Stimulated activated CD4-positive, alpha-beta T cell treated with anti-CD3 and anti-CD28 coated beads, Interleukin-12 subunit alpha, Interleukin-12 subunit beta, amount 100 ng/mL, for 48 hours (primary cell): ENCODE measurements around the gene HSD17B12.
A peak's percentile ranks its signal among the peaks of the same experiment; 100 is the strongest.
"Not testable (repeated sequence)": the region's sequence is repeated elsewhere in the genome, so short reads cannot be mapped to it uniquely, and the experiment has no call there.

ENCODE experiments used
- DNase-seq, 3 donors: peaks; one replicate each; pipeline ENCODE4 v3.0.0-alpha.2; 2020; ENCODE audit warnings: low read depth in 2 of 3, low spot score in 1 of 3

The HSD17B12 gene

DNA sequence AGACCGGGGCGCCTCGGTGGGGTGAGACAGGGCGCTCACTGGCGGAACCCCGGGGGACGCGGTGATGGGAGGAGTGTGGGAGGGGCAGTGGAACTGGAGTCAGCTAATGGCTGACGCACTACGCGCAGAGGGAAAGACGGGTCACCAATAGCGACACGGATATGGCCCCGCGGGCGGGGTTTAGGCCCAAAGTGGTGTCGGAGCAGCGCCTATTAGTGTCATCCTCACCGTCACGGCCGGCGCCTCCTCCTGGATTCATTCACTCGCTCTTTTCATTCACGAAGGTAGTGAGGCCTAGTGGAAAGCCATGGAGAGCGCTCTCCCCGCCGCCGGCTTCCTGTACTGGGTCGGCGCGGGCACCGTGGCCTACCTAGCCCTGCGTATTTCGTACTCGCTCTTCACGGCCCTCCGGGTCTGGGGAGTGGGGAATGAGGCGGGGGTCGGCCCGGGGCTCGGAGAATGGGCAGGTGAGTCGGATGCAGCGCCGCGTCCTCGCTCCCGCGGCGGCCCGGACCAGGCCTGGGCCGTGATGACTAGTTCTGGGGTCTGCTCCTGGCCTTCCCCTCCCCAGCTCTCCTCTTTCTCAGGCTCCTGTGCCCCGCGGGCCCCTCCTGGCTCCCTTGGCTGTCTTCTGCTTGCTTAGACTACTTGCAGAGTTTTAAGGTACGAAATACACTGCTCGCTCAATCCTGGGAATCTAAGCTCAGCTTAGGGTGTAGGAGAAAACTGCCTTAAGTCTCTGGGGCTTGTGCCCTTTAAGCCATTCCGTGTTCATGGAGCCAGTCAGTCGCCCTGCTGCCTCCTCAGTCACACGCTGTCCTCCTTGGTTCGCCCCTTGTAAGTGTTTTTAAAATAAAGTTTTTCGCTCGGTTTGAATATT lies at the start of gene HSD17B12:
TSS of gene HSD17B12 (plus strand) at position 218 of the 880 bp plus-strand sequence. CDS start at position 308, 90 bp downstream.
- peak; percentile 97 to 99 (median 98) for DNase-seq

DNA sequence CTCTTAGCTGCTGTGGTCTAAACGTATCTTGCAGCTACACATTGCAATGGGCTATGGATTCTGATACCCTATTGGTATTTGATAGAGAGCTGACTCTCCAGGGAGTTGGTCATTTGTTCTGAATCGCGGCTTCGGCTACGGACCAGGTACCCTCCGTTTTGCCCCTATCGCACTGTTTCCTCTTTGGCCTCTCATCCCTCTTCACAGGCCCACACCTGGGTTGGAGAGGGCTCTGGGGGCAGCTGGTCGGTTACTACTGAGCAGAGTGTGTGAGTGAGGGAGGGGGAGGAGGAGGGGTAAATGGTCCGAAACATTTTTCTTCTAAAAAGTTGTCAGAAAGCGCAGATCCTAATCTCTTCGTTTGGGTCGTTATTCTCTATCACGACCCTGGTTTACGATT lies 48.8 kb upstream of the HSD17B12 start:
- DNase-seq = no peak

DNA sequence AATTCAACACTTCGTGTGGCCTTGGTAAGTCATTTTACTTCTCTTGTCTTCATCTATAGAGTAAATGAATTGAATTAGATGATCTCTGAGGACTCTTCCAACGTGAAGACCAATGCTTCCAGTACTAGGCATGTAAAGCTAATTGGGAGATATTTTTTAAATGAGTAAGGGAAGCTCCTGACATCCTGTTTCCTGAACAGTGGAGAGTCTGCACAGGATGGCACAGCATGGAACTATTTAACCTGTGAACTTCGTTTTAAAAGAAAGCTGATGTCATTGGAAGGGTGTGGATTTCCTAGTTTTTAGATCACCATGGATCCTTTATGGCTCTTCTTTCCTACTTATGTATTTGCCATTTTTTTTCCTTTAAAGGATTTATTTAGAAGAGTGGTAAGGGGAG lies 48.4 kb upstream of the HSD17B12 start:
- no peak for DNase-seq

DNA sequence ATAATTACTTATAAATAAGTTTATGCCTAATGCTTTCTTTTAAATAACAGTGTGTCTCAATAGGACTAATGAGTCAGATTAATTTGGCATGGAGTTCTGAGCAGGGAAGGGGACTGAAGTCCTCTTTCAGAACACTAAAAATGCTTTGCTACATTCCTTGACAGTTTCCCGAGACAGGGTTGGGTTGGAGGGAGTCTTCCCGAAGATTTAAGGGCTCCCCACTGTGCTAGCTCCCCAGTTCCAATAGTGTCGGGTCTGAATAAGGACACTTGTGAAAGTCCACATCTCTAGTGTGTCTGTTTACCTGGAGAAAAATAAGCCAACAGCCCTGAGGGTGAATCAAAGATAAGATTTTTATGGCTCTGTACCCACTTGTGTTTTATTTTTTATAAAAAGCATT lies 41.8 kb upstream of the HSD17B12 start:
- DNase-seq = no peak

DNA sequence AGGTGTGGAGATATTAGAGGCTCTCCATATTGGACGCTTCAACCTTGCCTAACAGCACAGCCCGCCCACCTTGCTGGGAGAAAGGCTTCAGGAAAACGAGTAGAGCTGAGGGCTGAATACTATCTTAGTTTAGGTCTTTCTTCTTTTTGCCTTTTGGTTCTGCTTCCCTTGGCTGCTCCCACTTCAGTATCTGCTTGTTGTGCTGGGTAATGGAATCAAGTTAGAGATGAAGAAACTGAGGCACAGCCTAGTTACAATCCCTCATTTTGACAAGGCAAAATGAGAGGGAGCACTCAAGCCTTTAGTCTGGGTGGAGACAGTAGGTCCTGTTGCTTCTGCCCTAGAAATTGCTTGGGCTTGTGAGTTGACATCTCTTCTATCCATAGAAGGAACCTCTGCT lies 41.3 kb upstream of the HSD17B12 start:
- no peak for DNase-seq

DNA sequence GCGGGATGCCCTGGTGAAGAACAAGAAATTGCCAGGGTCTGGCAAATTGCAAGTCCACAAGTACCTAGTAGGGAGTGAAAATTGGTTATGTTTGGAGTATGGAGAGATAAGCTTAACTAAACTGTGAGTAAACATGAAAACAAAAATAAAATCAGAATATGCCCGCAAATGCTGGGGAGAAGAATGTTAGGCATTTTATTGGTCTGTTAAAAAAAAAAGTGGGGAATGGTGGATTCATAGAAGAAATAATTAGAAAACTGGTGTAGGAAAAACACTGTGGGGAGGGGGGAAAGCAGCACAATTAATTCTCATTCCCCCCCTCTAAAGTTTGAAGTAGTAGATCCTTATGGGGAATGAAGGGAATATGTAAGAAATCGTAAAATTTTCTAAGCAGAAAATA lies 40.6 kb upstream of the HSD17B12 start:
- DNase-seq = no peak

DNA sequence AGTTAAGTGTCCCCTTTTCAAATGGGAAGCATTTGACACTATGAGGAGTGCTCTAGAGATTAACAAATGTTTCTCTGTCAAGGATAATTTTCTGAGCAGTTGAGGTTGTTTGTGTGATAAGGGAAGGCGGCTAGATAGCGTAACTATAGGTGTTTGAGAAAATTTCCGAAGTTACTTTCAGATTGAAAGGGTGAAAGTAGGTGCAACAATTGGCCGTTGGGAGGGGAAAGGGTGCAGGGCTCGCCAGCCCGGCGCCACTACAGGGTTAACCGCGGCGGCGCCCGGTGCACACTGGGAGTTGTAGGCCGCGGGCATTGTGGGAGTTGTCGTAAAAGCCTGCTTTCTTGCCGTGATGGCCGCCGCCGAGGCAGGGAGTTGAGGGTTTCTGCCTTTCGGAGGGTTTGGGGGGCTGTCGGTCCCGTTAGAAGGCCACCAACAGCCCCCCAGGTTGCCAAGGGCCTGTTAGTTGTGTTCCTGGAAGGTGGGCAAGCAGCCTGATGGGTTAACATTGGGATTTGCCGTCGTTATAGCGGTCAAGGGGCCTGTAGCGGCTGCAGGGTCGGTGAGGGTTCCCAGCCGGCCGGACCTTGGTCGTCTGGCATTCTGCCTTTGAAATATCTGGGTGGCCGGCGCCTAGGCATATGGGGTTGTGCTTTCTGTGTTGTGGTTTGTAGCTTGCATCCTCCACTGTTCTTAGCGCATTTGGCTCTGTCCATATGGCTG lies 36.5 kb upstream of the HSD17B12 start:
- DNase-seq = peak; percentile 78 to 83 (median 82)

DNA sequence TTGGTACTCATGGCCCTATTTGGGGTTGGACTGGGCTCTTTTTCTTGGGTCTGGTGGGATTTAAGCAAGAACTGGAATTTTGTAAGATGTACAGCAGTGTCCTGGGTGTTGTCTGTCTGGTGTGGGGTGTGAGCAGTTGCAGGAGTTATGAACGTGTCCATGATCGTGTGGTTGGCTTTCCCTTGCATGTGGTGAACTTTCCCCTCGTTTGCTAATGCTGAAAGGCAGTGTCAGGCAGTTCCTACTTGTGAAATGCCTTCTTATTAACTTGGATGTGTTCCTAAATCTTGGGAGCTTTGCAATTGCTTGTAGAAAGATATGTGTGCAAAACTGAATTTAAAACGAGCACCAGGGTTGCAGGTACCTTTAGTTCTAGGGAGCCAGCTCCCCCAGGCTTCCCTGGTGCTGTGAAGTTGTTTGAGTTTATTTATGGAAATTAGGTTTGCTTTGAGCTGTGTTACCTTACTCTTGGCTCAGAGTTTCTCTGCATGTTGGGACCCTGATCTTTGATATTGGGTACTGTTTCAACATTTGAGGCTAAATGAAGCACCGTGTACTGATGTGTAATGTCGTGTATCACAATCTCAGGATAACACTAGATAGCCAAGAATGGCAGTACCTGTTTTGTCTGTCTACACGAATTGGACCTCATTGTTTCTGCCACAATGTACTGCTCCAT lies 35.8 kb upstream of the HSD17B12 start:
- no peak for DNase-seq

DNA sequence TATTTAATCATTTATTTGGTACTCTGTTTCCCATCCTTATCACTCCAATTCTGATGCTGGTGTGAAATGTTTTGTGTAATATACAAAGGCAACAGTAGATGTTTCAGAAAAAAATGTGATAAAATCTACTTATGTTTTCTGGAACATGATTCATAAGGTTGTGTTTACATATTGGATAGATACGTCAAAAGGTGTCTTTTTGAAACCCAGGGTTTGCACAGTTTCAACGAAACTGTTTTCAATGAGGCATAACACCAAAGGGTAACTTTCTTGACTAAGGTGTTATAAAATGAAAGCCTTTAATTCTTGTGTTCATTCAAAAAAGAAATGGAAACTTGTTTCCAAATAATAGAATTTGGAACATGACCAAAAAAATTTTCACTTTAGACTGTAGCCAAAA lies 33.8 kb upstream of the HSD17B12 start:
- no peak for DNase-seq

DNA sequence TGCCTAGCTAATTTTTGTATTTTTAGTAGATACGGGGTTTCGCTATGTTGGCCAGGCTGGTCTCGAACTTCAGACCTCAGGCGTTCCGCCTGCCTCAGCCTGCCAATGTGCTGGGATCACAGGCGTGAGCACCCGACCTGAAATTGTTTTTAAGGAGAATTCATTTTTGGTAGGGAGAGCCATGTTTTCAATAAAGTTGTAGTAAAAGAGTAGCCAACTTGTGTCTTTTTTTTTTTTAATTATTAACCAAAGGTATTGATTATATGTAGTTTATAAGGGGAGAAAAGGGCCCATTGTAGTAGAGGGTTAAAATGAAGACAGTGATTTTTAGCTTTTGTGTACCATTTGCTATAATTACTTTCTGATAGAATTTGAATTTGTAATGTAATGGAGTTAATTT lies 31.6 kb upstream of the HSD17B12 start:
- no peak for DNase-seq

DNA sequence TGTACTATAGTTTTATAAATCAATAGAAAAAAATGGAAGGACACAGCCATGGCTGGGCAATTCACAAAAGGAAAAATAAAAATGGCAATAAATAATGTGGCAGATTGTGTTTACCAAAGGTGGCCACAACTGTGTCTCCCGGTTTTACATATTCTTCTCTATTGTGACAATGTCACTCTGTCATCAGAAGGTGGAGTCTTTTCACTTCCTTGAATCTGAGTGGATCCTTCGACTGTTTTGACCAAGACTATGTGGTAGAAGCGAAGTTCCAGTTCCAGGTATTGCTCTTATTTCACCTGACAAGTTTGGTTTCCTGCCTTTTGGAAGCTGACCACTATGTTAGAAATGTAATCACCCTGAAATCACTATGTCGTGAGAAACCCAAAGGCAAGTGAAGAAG lies 31.0 kb upstream of the HSD17B12 start:
- no peak for DNase-seq

DNA sequence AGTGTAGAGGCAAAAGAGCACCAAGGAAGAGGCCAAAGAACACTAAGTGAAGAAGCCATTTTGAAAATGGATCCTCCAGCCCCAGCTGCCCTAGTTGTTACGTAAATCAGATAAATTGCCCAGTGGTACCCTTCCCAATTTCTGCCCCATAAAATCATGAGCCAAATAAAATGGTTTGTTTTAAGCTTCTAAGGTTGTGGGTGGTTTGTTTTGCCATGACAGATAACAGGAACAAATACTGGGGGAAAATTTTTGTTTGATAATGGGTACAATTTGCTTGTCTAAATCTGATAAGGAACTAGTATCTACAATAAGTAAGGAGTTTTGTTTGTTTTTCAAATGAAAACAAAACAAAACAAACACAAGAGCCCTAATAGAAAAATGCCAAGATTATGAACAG lies 30.6 kb upstream of the HSD17B12 start:
- DNase-seq = no peak

- DNase-seq = not testable (repeated sequence)
These were observed 17.5 kb upstream of the HSD17B12 start for GRCh38 chr11:43663018-43663417.

GRCh38 chr11:43664295-43664694 lies 16.2 kb upstream of the HSD17B12 start:
- DNase-seq = no peak

- DNase-seq = not testable (repeated sequence)
These were observed 9.3 kb upstream of the HSD17B12 start for GRCh38 chr11:43671284-43671683.

GRCh38 chr11:43674560-43674959 lies 6.0 kb upstream of the HSD17B12 start:
- DNase-seq = no peak

DNA sequence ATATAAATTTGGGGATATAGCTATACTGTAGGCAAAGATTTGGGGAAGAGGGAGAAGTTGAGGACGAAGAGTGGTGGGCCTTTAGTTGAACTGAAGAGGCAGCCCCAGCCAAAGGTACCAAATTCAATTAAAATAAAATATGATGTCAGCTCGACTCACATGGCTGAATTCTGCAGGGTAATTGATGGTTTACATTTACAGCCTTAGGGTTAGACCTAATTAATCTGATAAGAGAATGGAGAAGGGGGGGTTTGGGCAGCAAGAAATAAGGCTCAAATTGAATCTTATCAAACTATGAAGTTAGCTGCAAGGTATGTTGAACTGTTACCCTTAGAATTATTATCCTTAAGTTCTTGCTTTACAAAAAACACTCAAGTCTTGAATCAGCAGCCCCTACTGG lies 3.6 kb upstream of the HSD17B12 start:
- no peak for DNase-seq

DNA sequence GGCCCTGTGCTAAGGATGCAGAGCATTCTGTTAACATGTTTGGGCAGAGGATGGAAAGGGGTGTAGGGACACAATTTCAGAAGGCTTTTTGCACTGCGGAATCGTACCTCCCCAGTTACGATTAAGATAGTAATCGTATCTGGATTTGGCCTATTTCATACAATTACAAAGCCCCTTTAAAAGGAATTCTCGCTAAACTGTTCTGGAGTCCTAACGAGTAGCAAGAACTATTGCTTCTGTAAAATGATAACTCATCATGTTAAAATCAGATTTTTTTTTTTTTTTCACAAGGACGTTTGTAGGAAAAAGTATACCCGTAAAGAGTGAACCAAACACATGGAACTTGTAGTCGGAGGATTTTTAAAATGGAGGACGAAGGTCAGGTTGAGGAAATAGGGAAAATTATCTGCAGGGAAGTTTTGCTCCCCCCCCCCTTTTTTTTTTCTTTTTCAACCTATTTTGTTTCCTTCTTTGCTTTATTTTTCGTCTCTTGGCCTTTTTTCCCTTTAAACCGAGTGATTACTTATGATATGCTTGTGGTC lies 934 bp downstream of the HSD17B12 start:
- no peak for DNase-seq

DNA sequence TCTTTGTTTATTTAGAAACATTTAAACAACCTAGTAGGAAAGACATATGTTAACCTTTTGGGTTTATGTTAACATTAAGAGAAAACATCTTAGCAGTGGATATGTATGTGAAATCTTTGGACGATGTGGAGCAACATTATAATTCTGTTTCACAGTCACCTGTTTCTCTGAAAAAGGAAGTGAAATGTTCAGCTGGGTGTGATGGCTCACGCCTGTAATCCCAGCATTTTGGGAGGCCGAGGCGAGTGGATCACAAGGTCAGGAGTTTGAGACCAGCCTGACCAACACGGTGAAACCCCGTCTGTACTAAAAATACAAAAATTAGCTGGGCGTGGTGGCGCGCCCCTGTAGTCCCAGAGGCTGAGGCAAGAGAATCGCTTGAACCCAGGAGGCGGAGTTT lies 1.5 kb downstream of the HSD17B12 start:
- not testable (repeated sequence) for DNase-seq

DNA sequence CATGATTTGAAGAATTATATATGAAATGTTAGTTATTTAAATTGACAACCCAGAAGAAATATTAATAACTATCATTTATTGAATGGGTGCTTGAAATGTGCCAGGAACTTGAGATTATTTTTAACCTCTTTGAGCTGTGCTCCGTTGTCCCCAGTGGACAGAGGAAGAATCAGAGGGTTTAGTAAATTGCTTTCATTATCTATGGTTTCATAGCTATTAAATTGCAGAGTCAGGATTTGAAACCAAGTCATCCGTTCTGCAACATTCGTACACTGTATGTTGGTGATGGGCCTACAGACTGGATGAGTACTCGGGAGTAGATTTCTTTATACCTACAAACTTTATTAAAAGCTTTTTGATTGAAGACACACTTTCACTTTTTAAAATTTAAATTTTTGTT lies 4.9 kb downstream of the HSD17B12 start:
- DNase-seq = no peak

- no peak for DNase-seq
These were observed 5.7 kb downstream of the HSD17B12 start for GRCh38 chr11:43686207-43686606.
